MCF 10A (cell line): Measurements from ENCODE around the gene ZNF598. TPM values are rescaled to one million over a fixed set of nuclear protein-coding genes. Genes with fewer than 3 reads are reported as not detected.
"Not testable (repeated sequence)": the region's sequence is repeated elsewhere in the genome, so short reads cannot be mapped to it uniquely, and the experiment has no call there.

Experiments used
- BruUV-seq: library from RNA; stranded (reverse); fragments of 400-500 nt; replicated peaks from 2 replicates; lab custom pipeline; 2021; lab: Mats Ljungman, UMichigan
- CTCF ChIA-PET: fragments of 300-600 bp; sonication (Branson Sonifier 250); formaldehyde crosslinking; extraction: SDS; loops from one replicate; lab custom pipeline; 2021; ENCODE audit warnings: antibody characterized with exemption, inconsistent platforms; lab: Yijun Ruan, JAX
- POLR2A ChIA-PET: fragments of 300-600, 350-650 bp; sonication (Branson Sonifier 250); formaldehyde crosslinking; extraction: SDS; loops from one replicate; lab custom pipeline; 2020; ENCODE audit warnings: antibody characterized with exemption, inconsistent platforms; lab: Yijun Ruan, JAX
- DNase-seq: peaks from one replicate; pipeline ENCODE4 v3.0.0-alpha.2; 2018; ENCODE audit not compliant: unreplicated experiment
- H3K27ac Mint-ChIP-seq: one replicate; pipeline ENCODE4 v1.8.0; 2022; ENCODE audit warnings: mild to moderate bottlenecking, low read depth, mixed read lengths; ENCODE audit not compliant: unreplicated experiment
- H3K27me3 Mint-ChIP-seq: one replicate; pipeline ENCODE4 v1.8.0; 2022; ENCODE audit warnings: mixed read lengths; ENCODE audit not compliant: insufficient read depth, unreplicated experiment
- H3K36me3 Mint-ChIP-seq: one replicate; pipeline ENCODE4 v1.8.0; 2022; ENCODE audit warnings: mild to moderate bottlenecking, moderate library complexity, mixed read lengths; ENCODE audit not compliant: insufficient read depth, unreplicated experiment
- H3K4me1 Mint-ChIP-seq: one replicate; pipeline ENCODE4 v1.8.0; 2022; ENCODE audit warnings: mixed read lengths; ENCODE audit not compliant: insufficient read depth, unreplicated experiment
- H3K4me3 Mint-ChIP-seq: one replicate; pipeline ENCODE4 v1.8.0; 2022; ENCODE audit warnings: mild to moderate bottlenecking, moderate library complexity, mixed read lengths; ENCODE audit not compliant: unreplicated experiment
- H3K9me3 Mint-ChIP-seq: one replicate; pipeline ENCODE4 v1.8.0; 2022; ENCODE audit warnings: mixed read lengths; ENCODE audit not compliant: unreplicated experiment
- intact Hi-C: fragments of 100-400 bp; cut with micrococcal nuclease; formaldehyde crosslinking; loops from 2 replicates; pipeline ENCODE4 v1.14.1; 2022
- total RNA-seq: library from RNA; stranded (reverse); gene quantifications from 2 replicates; pipeline ENCODE4 v1.2.3, GENCODE V29; 2022
- TF ChIP-seq, protein P1 (sequence below): fragments of 200-600 bp; IDR thresholded peaks from one replicate; pipeline ENCODE4 v1.8.0; 2022; ENCODE audit warnings: antibody characterized with exemption, mild to moderate bottlenecking; ENCODE audit not compliant: unreplicated experiment

Gene ZNF598
- total RNA-seq, 1 experiment from 2014 or later = 252 TPM

DNA sequence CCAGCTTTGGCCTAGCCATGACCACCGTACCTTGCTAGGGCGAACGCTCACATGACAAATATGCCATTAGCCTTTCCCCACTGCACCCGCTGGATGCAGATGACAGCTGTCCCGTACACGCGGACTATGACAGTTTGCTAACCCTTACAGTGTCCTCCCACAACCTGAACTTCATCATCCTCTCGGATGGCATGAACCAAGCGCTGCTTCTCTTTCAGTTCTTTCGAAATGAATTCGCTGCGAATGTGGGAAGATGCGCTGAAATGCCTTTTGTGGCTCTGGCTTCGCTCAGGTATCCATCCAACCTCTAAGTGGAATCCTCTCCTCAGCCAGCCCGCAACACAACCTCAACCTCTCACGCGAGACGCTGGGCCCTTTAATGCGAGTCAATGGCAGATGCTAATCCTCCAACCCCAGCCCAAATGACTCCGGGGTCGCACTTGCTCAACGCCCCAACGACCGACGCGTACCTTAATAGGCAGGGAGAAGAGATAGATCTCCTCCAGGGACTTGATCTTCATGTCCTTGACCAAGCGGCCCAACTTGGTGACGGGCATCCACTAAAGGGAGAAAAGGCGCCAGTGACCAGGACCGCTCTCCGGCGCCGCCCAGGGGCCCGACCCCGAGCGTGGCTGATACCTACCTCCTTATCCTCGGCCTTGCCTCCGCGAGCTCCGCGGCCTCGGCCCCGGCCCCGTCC is 45.7 kb downstream of the ZNF598 start:
- Mint-ChIP-seq H3K36me3 (peaks cover 60% of the 10 kb centered on the region), H3K27me3 (no peaks in the 10 kb centered on the region), H3K4me1 (peaks cover 23% of the 10 kb centered on the region), H3K4me3 (peak overlapping the region; percentile 78), H3K27ac (peak overlapping the region; percentile 95), H3K9me3 (no peaks in the 10 kb centered on the region)
- CTCF ChIA-PET = interaction anchor here (0.5 to 1.3 kb wide), 3 partner anchors 10 to 1165 kb away, joined by 3 to 5 read pairs (median 3); no protein-coding TSS in a partner anchor
- intact Hi-C loops = no loop called here
- BruUV-seq = no TSS peak
- POLR2A ChIA-PET = interaction anchor here (0.6 to 8.9 kb wide), 49 partner anchors 8 to 550 kb away, joined by 3 to 72 read pairs (median 5); partner anchors contain the start of genes ATP6V0C, ECI1, FAHD1 and GFER
- TF ChIP-seq, protein P1, sequence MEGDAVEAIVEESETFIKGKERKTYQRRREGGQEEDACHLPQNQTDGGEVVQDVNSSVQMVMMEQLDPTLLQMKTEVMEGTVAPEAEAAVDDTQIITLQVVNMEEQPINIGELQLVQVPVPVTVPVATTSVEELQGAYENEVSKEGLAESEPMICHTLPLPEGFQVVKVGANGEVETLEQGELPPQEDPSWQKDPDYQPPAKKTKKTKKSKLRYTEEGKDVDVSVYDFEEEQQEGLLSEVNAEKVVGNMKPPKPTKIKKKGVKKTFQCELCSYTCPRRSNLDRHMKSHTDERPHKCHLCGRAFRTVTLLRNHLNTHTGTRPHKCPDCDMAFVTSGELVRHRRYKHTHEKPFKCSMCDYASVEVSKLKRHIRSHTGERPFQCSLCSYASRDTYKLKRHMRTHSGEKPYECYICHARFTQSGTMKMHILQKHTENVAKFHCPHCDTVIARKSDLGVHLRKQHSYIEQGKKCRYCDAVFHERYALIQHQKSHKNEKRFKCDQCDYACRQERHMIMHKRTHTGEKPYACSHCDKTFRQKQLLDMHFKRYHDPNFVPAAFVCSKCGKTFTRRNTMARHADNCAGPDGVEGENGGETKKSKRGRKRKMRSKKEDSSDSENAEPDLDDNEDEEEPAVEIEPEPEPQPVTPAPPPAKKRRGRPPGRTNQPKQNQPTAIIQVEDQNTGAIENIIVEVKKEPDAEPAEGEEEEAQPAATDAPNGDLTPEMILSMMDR = no peak
- DNase-seq = no peak

DNA sequence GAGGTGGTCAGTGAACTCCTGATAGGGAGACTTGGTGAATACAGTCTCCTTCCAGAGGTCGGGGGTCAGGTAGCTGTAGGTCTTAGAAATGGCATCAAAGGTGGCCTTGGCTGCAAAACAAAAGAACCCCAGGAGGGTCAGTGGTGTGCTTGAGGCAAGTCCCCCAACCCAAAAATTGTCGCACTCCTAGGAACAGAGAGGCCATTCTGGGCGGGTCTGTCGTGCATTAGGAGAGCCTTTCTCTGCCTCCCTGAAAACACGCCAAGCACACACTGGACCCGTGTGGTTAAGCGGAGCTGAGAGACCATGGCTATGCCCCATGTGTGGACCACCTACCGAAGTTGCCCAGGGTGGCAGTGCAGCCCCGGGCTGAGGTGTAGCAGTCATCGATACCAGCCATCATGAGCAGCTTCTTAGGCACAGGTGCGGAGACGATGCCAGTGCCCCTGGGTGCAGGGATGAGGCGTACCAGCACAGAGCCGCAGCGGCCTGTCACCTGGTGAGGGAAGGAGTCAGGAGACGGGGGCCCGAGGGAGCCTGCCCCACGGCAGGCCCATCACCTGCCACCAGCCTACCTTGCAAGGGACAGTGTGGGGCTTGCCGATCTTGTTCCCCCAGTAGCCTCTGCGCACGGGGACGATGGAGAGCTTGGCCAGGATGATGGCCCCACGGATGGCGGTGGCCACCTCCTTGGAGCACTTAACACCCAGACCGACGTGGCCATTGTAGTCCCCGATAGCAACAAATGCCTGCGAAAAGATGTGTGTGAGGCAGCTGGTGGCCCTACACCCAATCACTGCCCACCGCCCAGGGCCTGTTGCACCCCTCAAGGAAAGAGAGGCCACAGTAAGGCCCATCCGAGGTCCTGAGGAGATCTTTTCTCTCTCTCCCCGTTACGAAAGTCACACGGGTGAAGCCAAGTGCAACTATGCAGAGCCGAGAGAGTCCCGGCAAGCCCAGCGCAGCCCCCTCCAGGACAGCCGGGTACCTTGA is 47.2 kb downstream of the ZNF598 start:
- H3K9me3 Mint-ChIP-seq, DNase-seq, intact Hi-C loops, H3K27me3 Mint-ChIP-seq: not testable (repeated sequence)
- BruUV-seq = TSS peak; percentile 72
- H3K4me1 Mint-ChIP-seq = peaks cover 23% of the 10 kb centered on the region
- H3K27ac Mint-ChIP-seq = peak overlapping the region; percentile 95
- H3K4me3 Mint-ChIP-seq = peak overlapping the region; percentile 78
- H3K36me3 Mint-ChIP-seq = peaks cover 60% of the 10 kb centered on the region
- ChIA-PET POLR2A (interaction anchor here (0.7 to 8.9 kb wide), 12 partner anchors 9 to 1435 kb away, joined by 3 to 72 read pairs (median 10); partner anchors contain the start of genes CAPN15, NOXO1, NTHL1 and NUBP2), CTCF (interaction anchor here (0.7 to 1.3 kb wide), 3 partner anchors 78 to 102 kb away, joined by 3 to 4 read pairs (median 3); no protein-coding TSS in a partner anchor)

DNA sequence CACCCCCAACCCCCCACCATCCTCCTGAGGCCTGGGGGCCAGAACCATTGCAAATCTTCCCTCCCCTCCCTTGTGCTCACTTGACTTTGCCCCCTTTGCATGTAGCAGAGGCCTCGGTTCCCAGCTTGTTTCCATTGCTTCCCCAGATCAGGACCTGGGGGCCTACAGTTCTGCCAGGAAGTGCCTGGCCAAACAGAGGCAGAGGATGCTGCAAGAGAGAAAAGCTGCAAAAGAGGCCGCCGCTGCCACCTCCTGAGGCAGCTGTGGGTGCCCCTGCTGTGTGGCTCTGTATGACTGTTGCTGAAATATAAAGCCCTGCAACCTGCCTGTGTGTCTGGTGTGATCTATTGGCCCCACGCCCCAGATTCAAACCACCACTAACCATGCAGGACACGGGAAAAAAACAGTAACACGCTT is 48.0 kb downstream of the ZNF598 start:
- ChIA-PET CTCF (interaction anchor here (0.8 to 1.3 kb wide), 2 partner anchors 98 to 101 kb away, joined by 3 read pairs; no protein-coding TSS in a partner anchor), POLR2A (interaction anchor here (1.1 to 8.9 kb wide), 8 partner anchors 9 to 179 kb away, joined by 3 to 72 read pairs (median 9); partner anchors contain the start of genes GFER, MSRB1, NOXO1 and NTHL1)
- intact Hi-C loops = no loop called here
- Mint-ChIP-seq H3K9me3 (no peaks in the 10 kb centered on the region), H3K27ac (no peak overlapping the region), H3K4me3 (peak overlapping the region; percentile 78), H3K4me1 (peaks cover 23% of the 10 kb centered on the region), H3K27me3 (no peaks in the 10 kb centered on the region), H3K36me3 (peaks cover 60% of the 10 kb centered on the region)
- no peak for DNase-seq
- BruUV-seq = TSS peak; percentile 14
- TF ChIP-seq, protein P1 = no peak
